ENCODE measurements around the gene TUBB4B. TPM values are rescaled to one million over a fixed set of nuclear protein-coding genes. Genes with fewer than 3 reads are reported as not detected.
"Not testable (repeated sequence)": the region's sequence is repeated elsewhere in the genome, so short reads cannot be mapped to it uniquely, and the experiment has no call there.

Gene TUBB4B
- total RNA-seq, 1 donor from 2014 or later, result 153 TPM

GRCh38 chr9:137251490-137252268 is 10.6 kb downstream of the TUBB4B start:
- no peak for DNase-seq (ENCODE audit: low read depth)

- no peak for DNase-seq (ENCODE audit: low read depth)
These were observed 11.7 kb downstream of the TUBB4B start for GRCh38 chr9:137252555-137253506.

- peak; percentile 62 for DNase-seq (ENCODE audit: low read depth)
These were observed 12.9 kb downstream of the TUBB4B start for GRCh38 chr9:137253717-137254623.

GRCh38 chr9:137254624-137255447 is 13.7 kb downstream of the TUBB4B start, which contains the start of gene NELFB:
Gene NELFB (plus strand): TSS chr9:137255327.
- peak; percentile 45 for DNase-seq (ENCODE audit: low read depth)

GRCh38 chr9:137255448-137256114 is 14.5 kb downstream of the TUBB4B start:
- no peak for DNase-seq (ENCODE audit: low read depth)

- DNase-seq (ENCODE audit: low read depth), result no peak
These were observed 15.3 kb downstream of the TUBB4B start for GRCh38 chr9:137256362-137256761.

- DNase-seq (ENCODE audit: low read depth), result no peak
These were observed 15.8 kb downstream of the TUBB4B start for GRCh38 chr9:137256856-137257255.

GRCh38 chr9:137262173-137262908 is 21.3 kb downstream of the TUBB4B start:
- DNase-seq (ENCODE audit: low read depth), result not testable (repeated sequence)

- DNase-seq (ENCODE audit: low read depth), result no peak
These were observed 21.8 kb downstream of the TUBB4B start for GRCh38 chr9:137262909-137263285.

GRCh38 chr9:137263506-137263905 is 22.4 kb downstream of the TUBB4B start:
- no peak for DNase-seq (ENCODE audit: low read depth)

GRCh38 chr9:137264067-137264466 is 23.0 kb downstream of the TUBB4B start:
- no peak for DNase-seq (ENCODE audit: low read depth)

- no peak for DNase-seq (ENCODE audit: low read depth)
These were observed 24.5 kb downstream of the TUBB4B start for GRCh38 chr9:137265496-137266161.

GRCh38 chr9:137266162-137266527 is 25.1 kb downstream of the TUBB4B start:
- DNase-seq (ENCODE audit: low read depth), result no peak

- DNase-seq (ENCODE audit: low read depth), result no peak
These were observed 25.7 kb downstream of the TUBB4B start for GRCh38 chr9:137266585-137267453.

GRCh38 chr9:137267933-137268355 is 26.9 kb downstream of the TUBB4B start:
- no peak for DNase-seq (ENCODE audit: low read depth)

GRCh38 chr9:137268538-137269201 is 27.6 kb downstream of the TUBB4B start:
- DNase-seq (ENCODE audit: low read depth), result no peak

- peak; percentile 33 for DNase-seq (ENCODE audit: low read depth)
These were observed 28.2 kb downstream of the TUBB4B start for GRCh38 chr9:137269231-137269772.
